Measurements from ENCODE around the gene STYXL2. TPM values are rescaled to one million over a fixed set of nuclear protein-coding genes. Genes with fewer than 3 reads are reported as not detected.

Gene STYXL2
- total RNA-seq, 1 donor from 2014 or later, result 462 TPM

GRCh38 chr1:167076136-167076710 lies 17.7 kb upstream of the STYXL2 start:
- intact Hi-C loops (cut with DNase I), result no loop called here
- no peak for DNase-seq (ENCODE audit: low spot score)

DNA sequence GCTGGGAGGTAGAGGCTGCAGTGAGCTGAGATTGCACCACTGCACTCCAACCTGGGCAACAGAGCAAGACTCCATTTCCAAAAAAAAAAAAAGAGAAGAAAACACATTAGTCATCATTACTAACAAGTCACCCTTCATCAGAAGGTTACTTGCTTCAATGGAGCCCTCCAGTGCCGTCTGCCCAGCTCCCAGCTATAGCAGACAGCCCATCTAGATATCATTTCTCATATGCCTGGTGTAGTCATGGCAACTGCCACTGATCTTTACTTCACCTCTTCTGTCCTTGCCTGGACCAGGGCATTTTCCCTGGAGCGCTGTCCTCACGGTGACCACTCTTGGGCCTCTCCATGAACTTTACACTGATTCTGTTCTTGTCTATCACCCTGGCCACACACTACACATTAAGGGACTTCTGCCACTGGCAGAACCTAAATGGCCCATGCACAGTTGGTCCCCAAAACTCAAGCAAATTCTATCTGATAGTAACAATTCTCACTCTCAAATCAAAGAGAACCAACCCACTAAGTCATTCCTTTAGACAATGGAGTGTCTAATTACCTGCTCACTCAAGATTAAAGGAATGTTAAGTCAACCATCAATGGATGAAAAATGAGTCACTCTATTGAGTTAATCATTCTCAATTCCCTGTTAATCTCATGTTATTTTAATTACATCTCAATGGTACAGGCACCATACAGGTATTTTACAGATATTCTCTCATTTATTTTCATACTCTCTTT lies 16.6 kb upstream of the STYXL2 start:
- intact Hi-C loops (cut with DNase I), result no loop called here

DNA sequence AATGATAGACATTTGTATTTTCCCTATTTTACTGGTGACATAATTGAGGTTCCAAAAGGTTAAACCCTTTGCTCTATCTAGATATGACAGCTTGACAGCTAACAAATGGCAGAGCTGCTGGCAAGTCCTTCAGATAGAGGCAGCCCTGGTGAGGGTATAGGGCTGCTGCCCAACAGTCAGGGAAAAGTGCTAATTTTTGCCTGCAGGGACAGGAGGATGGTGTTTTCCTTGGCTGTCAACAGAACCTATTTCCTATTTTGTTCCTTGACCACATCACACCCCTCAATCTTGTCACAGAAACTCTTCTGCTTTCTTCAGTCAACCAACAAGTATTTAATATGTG lies 16.0 kb upstream of the STYXL2 start:
- intact Hi-C loops (cut with DNase I), result no loop called here
- no peak for DNase-seq (ENCODE audit: low spot score)

More for the DNA sequence above, 16.6 kb upstream of the STYXL2 start:
- DNase-seq (ENCODE audit: low spot score), result no peak

DNA sequence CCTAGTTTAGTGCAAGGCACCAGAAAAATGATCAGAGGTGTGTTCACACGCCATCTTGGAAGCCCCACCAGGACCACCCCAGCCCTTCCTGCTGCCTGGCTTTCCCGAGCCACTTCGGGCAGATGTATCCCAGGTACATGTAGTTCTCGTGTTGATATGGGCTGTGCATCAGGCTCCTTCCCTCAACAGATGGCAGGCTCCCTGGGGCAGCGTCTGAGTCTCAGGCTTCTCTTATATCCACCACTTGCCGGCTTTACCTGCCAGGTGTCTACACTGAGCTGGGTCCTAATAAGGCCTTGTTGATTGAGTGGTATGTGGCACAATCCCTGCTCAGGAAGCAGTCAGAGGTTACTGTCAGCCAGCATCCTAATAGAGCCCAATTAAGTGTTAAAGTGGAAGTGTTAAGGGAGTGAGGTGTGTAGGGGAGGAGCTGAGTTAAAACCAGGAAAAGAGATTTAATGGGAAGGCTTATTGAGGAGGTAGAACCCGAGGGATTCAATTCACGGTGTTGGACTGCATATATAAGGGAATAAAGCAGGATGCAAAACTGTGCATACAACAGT lies 12.2 kb upstream of the STYXL2 start:
- intact Hi-C loops (cut with DNase I), result no loop called here
- DNase-seq (ENCODE audit: low spot score), result no peak

GRCh38 chr1:167082511-167083027 lies 11.3 kb upstream of the STYXL2 start:
- intact Hi-C loops (cut with DNase I), result no loop called here

GRCh38 chr1:167083066-167083665 lies 10.7 kb upstream of the STYXL2 start:
- intact Hi-C loops (cut with DNase I), result no loop called here
- DNase-seq (ENCODE audit: low spot score), result no peak

More at GRCh38 chr1:167082511-167083027, 11.3 kb upstream of the STYXL2 start:
- no peak for DNase-seq (ENCODE audit: low spot score)

- intact Hi-C loops (cut with DNase I), result no loop called here
- DNase-seq (ENCODE audit: low spot score), result no peak
These were observed 10.0 kb upstream of the STYXL2 start for GRCh38 chr1:167083871-167084270.

- no peak for DNase-seq (ENCODE audit: low spot score)
- intact Hi-C loops (cut with DNase I), result no loop called here
These were observed 9.1 kb upstream of the STYXL2 start for GRCh38 chr1:167084757-167085156.

DNA sequence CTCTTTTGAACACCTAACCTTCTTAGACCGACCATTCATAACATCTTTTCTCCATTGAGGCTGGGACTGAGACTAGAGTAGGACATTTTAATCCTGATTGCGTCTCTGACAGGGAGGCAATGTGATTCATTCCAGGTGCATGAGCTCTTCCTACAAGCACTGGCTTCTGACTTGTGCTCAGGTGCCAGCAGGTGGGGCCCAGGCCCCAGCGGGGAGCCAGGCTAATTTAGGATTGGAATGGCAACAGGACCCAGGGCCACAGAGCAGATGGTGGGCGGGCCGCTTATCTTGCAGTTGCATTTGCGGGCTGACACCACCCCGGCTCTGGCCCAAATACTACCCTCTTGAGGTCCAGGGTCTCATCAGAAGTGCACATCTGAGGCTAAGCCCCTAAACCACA lies 7.8 kb upstream of the STYXL2 start:
- no peak for DNase-seq (ENCODE audit: low spot score)
- intact Hi-C loops (cut with DNase I), result no loop called here

GRCh38 chr1:167086768-167087167 lies 7.1 kb upstream of the STYXL2 start:
- intact Hi-C loops (cut with DNase I), result no loop called here
- DNase-seq (ENCODE audit: low spot score), result no peak

GRCh38 chr1:167088746-167089417 lies 5.0 kb upstream of the STYXL2 start:
- DNase-seq (ENCODE audit: low spot score), result no peak
- intact Hi-C loops (cut with DNase I), result no loop called here

- no peak for DNase-seq (ENCODE audit: low spot score)
- intact Hi-C loops (cut with DNase I), result no loop called here
These were observed 3.9 kb upstream of the STYXL2 start for GRCh38 chr1:167089939-167090313.

- intact Hi-C loops (cut with DNase I), result no loop called here
- no peak for DNase-seq (ENCODE audit: low spot score)
These were observed 3.4 kb upstream of the STYXL2 start, which contains the start of gene GPA33 for GRCh38 chr1:167090314-167090942. Gene GPA33 (minus strand): TSS chr1:167090377. CDS start chr1:167090287, 90 bp downstream.

DNA sequence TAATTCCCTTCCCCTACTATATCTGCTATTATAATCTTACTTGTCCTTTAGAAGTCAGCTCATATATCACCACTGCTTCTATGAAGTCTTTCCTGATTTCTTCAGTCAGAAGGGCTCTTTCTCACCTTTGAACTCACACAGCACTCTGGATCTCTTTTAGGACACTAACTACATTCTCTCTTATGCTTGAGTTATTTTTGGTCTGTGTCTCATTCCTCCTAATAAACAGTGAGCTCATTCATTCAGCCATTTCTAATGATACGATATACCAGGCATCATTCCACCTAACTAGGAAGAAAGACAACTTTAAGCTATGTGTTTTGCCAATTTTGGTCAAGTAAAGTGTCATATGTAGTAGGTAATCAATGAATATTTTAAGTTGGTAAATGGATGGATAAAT lies 1.2 kb upstream of the STYXL2 start:
- intact Hi-C loops (cut with DNase I), result no loop called here
- no peak for DNase-seq (ENCODE audit: low spot score)

DNA sequence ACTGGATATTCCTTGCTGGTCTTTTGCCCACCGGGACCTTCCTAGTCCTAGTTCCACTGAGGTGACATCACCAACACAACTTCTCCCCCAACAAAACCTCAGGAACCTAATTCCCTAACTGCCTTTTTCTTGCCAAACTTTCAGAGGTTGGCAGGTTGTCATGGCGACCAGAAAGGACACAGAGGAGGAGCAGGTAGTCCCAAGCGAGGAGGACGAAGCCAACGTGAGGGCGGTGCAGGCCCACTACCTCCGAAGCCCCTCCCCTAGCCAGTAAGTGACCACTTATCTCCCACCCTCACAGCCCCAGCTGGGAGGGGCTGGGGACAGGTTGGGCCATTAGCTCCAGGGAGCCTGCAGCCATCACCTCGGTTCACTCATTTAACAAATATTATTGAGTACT lies 815 bp downstream of the STYXL2 start:
- DNase-seq (ENCODE audit: low spot score), result no peak
- intact Hi-C loops (cut with DNase I), result no loop called here

DNA sequence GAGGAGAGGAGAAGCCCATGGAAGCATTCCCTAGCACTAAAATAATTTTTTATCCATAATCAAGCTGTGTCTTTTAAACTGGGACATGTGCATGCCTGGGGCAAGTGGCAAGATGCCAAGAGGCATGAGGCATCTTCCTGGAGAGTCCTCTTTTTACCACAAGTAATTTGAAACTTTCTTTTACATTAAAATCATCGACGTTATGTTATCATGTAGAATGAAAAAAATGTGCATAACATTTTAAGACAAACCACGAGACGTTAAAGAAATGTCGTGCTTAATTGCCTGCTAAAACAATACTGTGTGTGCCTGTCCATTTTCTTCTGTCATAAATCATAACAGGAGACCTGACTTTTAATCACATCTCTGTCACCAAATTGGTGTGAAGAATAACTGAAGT lies 1.5 kb downstream of the STYXL2 start:
- DNase-seq (ENCODE audit: low spot score), result no peak
- intact Hi-C loops (cut with DNase I), result no loop called here

- intact Hi-C loops (cut with DNase I), result loop anchor here (1.0 kb wide), 1 partner anchor 17 kb away; no protein-coding TSS in a partner anchor
- no peak for DNase-seq (ENCODE audit: low spot score)
These were observed 6.0 kb downstream of the STYXL2 start for GRCh38 chr1:167099851-167100250.

DNA sequence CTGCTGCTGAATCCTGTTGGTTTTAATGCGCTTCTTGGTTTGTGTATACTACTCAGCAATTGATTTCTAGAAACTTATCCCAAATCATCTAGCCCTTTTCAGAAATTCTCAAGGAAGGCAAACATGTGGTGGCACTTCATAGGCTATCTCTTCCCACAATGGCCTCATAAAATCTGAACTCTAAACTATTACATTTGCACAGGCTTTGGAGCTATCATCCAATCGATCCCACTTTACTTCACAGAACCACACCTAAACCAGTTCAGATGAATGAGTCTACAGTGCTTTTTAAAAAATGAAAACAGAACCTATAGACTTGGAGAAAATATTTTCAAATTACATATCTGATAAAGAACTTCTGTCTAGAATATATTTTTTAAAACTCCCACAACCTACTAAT lies 6.9 kb downstream of the STYXL2 start:
- intact Hi-C loops (cut with DNase I), result loop anchor here (1.0 kb wide), 1 partner anchor 17 kb away; no protein-coding TSS in a partner anchor
- DNase-seq (ENCODE audit: low spot score), result no peak

GRCh38 chr1:167101754-167102153 lies 7.9 kb downstream of the STYXL2 start:
- no peak for DNase-seq (ENCODE audit: low spot score)
- intact Hi-C loops (cut with DNase I), result no loop called here

Data from cardiac septum (tissue), 1 donor.